ENCODE results near the gene TMTC1.
A peak's percentile ranks its signal among the peaks of the same experiment; 100 is the strongest.

The TMTC1 gene

DNA sequence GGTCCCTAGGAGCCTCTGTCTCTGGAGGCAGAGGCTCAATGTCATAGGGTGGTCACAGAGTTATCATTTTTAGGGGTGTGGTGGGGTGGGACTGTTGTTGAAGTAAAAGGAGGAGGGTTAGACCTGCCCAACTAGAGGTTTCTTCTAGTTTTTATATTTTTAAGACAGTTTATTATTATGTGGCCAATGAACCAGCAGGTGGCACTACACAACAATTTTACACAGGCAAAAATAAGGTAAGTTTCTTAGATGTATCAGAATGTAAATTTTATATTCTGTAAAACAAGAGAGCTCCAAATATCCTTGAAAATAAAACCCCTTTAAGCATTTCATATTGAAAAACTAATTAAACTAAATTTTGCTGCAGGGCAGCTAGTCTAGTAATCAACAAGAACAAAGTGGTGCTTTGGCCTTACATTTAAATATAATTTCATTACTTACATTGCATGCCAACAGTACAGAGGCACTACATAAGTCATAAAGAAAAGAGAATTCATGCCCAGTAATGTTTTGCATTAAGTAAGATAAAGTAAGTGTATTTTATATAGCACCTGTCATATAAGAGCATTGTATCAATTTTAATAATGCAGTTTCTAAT lies 264.1 kb downstream of the TMTC1 start:
- Histone ChIP-seq H3K4me3 (ENCODE audit: low read length) (no peak overlapping the region), H3K27me3 (replicated peaks; ENCODE audit: control insufficient read depth, insufficient read depth, low read length) (no peaks in the 10 kb centered on the region), H3K4me1 (ENCODE audit: control insufficient read depth, insufficient read depth, low read length) (peaks cover 22% of the 10 kb centered on the region), H3K9me3 (ENCODE audit: control insufficient read depth, low read length) (no peaks in the 10 kb centered on the region), H3K9ac (ENCODE audit: low read length) (no peak overlapping the region), H3K36me3 (ENCODE audit: control insufficient read depth, insufficient read depth, low read length, severe bottlenecking) (no peaks in the 10 kb centered on the region)
- peak; percentile 80 for DNase-seq (ENCODE audit: low read depth)

DNA sequence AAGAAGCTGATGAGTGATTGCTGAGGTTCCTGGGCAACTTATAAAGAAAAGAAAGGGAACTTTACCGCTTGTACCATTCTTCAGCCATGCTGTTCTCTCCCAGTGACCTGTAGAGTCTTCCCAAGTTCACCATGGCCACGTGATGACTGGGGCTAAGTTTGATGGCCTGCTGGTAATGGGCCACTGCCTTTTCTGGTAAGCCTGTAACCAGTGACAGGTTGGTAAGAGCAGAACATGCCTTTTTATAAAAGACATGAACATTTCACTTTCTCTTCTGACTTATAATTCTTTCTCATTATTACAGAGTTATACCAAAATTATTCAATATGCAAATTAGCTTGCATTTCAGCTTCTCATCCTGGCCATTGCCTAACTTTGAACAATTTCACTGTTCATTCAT lies 265.3 kb downstream of the TMTC1 start:
- no peaks in the 10 kb centered on the region for H3K9me3 ChIP-seq (ENCODE audit: control insufficient read depth, low read length)
- no peaks in the 10 kb centered on the region for H3K27me3 ChIP-seq (replicated peaks; ENCODE audit: control insufficient read depth, insufficient read depth, low read length)
- peaks cover 10% of the 10 kb centered on the region for H3K36me3 ChIP-seq (ENCODE audit: control insufficient read depth, insufficient read depth, low read length, severe bottlenecking)
- H3K4me1 ChIP-seq (ENCODE audit: control insufficient read depth, insufficient read depth, low read length), result peaks cover 19% of the 10 kb centered on the region
- H3K4me3 ChIP-seq (ENCODE audit: low read length), result no peak overlapping the region
- no peak for DNase-seq (ENCODE audit: low read depth)
- no peak overlapping the region for H3K9ac ChIP-seq (ENCODE audit: low read length)

DNA sequence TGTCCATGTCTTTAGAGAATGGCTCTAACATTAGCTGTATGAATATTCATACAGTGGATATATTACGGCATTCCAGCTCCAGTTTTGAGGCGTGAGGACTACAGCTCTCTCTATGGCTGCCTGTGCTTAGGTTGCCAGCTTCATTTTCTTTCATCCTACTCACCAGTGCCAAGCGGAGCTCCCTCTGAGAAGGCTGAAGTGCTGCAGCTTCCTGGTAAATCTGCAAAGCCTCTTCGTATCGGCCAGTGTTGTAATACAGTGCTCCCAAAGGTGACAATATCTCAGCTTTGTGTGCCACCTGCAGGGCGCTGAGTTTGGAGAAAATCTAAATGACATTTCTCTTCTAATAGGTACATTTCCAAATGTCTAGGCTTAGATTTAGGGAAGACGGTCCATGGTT lies 266.5 kb downstream of the TMTC1 start:
- H3K4me1 ChIP-seq (ENCODE audit: control insufficient read depth, insufficient read depth, low read length), result peaks cover 19% of the 10 kb centered on the region
- no peaks in the 10 kb centered on the region for H3K9me3 ChIP-seq (ENCODE audit: control insufficient read depth, low read length)
- peaks cover 12% of the 10 kb centered on the region for H3K36me3 ChIP-seq (ENCODE audit: control insufficient read depth, insufficient read depth, low read length, severe bottlenecking)
- no peaks in the 10 kb centered on the region for H3K27me3 ChIP-seq (replicated peaks; ENCODE audit: control insufficient read depth, insufficient read depth, low read length)
- DNase-seq (ENCODE audit: low read depth), result no peak
- H3K9ac ChIP-seq (ENCODE audit: low read length), result peak overlapping the region; percentile 55
- no peak overlapping the region for H3K4me3 ChIP-seq (ENCODE audit: low read length)

DNA sequence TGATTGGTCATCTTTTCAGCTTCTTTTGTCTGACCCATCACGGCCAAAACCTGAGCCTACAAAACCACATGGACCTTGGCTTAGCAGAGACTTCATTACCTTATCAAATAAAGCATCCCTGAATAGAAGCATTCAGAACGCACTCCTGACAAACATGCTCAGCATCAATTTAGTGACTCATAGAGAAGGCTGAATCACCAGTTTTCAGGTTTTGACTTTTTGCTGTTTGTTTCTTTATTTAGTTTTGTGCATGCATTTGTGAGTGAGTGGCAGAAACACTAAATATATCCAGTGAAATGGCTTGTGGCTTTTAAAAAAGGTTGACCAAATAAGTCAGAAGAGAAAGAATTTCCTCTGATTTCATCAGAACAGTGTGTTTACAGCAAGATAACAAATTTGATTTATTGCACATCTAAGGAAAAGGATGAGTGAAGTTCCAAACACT lies 267.3 kb downstream of the TMTC1 start:
- peak; percentile 67 for DNase-seq (ENCODE audit: low read depth)
- Histone ChIP-seq H3K4me1 (ENCODE audit: control insufficient read depth, insufficient read depth, low read length) (peaks cover 19% of the 10 kb centered on the region), H3K36me3 (ENCODE audit: control insufficient read depth, insufficient read depth, low read length, severe bottlenecking) (peaks cover 15% of the 10 kb centered on the region), H3K9ac (ENCODE audit: low read length) (peak overlapping the region; percentile 55), H3K9me3 (ENCODE audit: control insufficient read depth, low read length) (no peaks in the 10 kb centered on the region), H3K4me3 (ENCODE audit: low read length) (no peak overlapping the region), H3K27me3 (replicated peaks; ENCODE audit: control insufficient read depth, insufficient read depth, low read length) (no peaks in the 10 kb centered on the region)

DNA sequence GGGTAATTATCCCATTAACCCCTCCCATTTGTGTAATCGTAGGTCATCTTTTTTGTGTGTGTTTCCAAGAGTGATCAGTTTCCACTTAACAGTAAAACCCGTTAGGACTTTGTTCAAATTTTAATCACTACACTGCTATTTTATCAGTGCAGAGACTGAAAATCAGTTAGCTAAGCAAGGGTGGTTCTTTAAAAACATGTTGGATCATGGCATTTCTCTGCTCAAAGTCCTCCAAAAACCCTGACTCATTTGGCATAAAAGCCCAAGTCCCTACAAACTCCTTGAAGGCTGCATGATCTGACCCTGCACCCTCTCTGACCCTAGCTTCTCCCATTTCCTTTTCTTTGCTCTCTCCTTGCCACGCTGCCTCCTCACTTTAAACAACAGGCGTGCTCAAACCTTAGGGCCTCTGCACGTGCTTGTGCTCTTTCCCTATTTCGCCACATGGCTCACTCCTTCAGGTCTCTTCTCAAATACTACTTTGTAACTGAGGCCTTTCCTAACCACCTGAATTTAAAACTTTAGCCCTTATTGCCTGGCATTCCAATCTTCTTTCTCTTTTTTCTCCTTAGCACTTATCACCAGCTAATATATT lies 273.1 kb downstream of the TMTC1 start:
- no peaks in the 10 kb centered on the region for H3K27me3 ChIP-seq (replicated peaks; ENCODE audit: control insufficient read depth, insufficient read depth, low read length)
- no peak overlapping the region for H3K4me3 ChIP-seq (ENCODE audit: low read length)
- H3K36me3 ChIP-seq (ENCODE audit: control insufficient read depth, insufficient read depth, low read length, severe bottlenecking), result peaks cover 30% of the 10 kb centered on the region
- no peak for DNase-seq (ENCODE audit: low read depth)
- no peaks in the 10 kb centered on the region for H3K9me3 ChIP-seq (ENCODE audit: control insufficient read depth, low read length)
- peaks cover 19% of the 10 kb centered on the region for H3K4me1 ChIP-seq (ENCODE audit: control insufficient read depth, insufficient read depth, low read length)
- H3K9ac ChIP-seq (ENCODE audit: low read length), result no peak overlapping the region

DNA sequence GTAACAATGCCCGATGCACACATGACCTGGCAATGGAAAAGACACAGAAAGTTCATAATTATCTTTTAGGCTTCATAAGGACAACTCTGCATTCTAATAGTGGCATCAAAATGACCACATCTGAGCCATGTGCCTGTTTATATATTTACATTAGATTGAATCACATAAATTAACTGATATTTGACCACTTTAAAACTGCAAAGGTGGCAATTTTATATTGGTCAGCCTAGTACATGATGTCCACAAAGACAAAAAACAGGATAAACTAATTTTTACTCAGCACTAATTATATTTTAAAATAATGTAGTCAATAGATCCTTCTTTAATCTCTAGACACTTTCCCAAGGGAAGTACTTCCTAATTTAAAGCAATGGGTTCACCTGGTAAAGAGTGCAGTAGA lies 274.2 kb downstream of the TMTC1 start:
- peaks cover 32% of the 10 kb centered on the region for H3K36me3 ChIP-seq (ENCODE audit: control insufficient read depth, insufficient read depth, low read length, severe bottlenecking)
- H3K9ac ChIP-seq (ENCODE audit: low read length), result no peak overlapping the region
- H3K27me3 ChIP-seq (replicated peaks; ENCODE audit: control insufficient read depth, insufficient read depth, low read length), result no peaks in the 10 kb centered on the region
- peaks cover 19% of the 10 kb centered on the region for H3K4me1 ChIP-seq (ENCODE audit: control insufficient read depth, insufficient read depth, low read length)
- no peak for DNase-seq (ENCODE audit: low read depth)
- no peak overlapping the region for H3K4me3 ChIP-seq (ENCODE audit: low read length)
- H3K9me3 ChIP-seq (ENCODE audit: control insufficient read depth, low read length), result no peaks in the 10 kb centered on the region

DNA sequence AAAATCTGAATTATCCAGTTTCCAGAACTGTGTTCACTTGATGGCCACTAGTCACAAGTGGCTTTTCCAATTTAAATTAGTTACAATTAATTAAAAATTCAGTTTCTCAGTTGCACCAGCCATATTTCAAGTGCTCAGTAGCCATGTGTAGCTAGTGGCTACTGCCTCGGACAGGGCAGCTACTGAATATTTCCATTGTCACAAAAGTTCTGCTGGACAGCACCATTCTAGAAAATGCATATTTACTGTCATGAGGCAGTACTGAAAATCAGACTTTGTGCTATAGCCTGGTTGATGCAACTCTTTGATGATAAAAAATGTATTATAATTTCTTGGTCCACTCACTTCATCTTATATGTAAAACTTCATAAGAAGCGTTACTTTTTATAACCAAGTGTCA lies 274.8 kb downstream of the TMTC1 start:
- H3K9me3 ChIP-seq (ENCODE audit: control insufficient read depth, low read length), result no peaks in the 10 kb centered on the region

DNA sequence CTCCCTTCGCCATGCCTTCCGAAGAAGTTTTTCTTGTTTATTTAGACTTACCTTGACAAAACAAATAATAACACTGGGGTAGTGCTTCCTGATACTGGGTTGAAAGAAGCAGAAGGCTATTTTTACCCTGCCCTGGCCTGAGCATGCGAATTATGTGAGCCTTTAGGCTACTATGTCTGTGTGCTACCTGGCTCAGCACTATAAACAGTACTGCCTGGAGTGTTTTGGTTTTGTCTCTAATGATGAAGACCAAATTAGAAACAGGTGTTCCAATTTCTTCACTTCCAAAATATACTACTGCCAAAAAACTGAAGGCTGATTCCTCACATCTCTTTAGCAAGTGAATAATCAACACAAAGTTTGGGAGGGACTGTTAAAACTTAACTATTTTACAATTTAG lies 278.6 kb downstream of the TMTC1 start:
- Histone ChIP-seq H3K27me3 (replicated peaks; ENCODE audit: control insufficient read depth, insufficient read depth, low read length) (no peaks in the 10 kb centered on the region), H3K9ac (ENCODE audit: low read length) (no peak overlapping the region), H3K4me1 (ENCODE audit: control insufficient read depth, insufficient read depth, low read length) (peaks cover 9% of the 10 kb centered on the region), H3K4me3 (ENCODE audit: low read length) (no peak overlapping the region), H3K9me3 (ENCODE audit: control insufficient read depth, low read length) (no peaks in the 10 kb centered on the region), H3K36me3 (ENCODE audit: control insufficient read depth, insufficient read depth, low read length, severe bottlenecking) (peaks cover 28% of the 10 kb centered on the region)
- peak; percentile 14 for DNase-seq (ENCODE audit: low read depth)

More for the DNA sequence above, 274.8 kb downstream of the TMTC1 start:
- Histone ChIP-seq H3K9ac (ENCODE audit: low read length) (no peak overlapping the region), H3K4me1 (ENCODE audit: control insufficient read depth, insufficient read depth, low read length) (peaks cover 19% of the 10 kb centered on the region), H3K27me3 (replicated peaks; ENCODE audit: control insufficient read depth, insufficient read depth, low read length) (no peaks in the 10 kb centered on the region), H3K36me3 (ENCODE audit: control insufficient read depth, insufficient read depth, low read length, severe bottlenecking) (peaks cover 32% of the 10 kb centered on the region), H3K4me3 (ENCODE audit: low read length) (no peak overlapping the region)
- no peak for DNase-seq (ENCODE audit: low read depth)

DNA sequence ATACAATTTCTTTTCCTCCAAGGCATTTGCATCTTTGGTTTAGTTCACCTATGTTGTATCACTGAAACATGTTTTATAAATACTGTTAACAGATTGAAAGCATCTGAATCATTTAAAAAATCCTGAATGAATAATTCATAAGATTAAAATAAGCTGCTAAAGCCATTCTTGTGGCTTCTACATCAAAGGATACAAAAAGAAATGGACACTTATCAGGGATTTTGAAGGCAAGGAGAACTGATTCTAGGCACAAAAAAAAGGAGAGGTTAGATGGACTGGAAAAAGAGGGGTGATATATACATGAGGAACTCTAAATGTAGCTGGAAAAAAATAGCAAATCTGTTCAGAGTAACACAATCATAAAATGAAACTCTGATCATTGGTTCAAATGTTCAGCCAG lies 280.5 kb downstream of the TMTC1 start:
- Histone ChIP-seq H3K9me3 (ENCODE audit: control insufficient read depth, low read length) (no peaks in the 10 kb centered on the region), H3K4me1 (ENCODE audit: control insufficient read depth, insufficient read depth, low read length) (peaks cover 9% of the 10 kb centered on the region), H3K4me3 (ENCODE audit: low read length) (no peak overlapping the region), H3K9ac (ENCODE audit: low read length) (no peak overlapping the region), H3K36me3 (ENCODE audit: control insufficient read depth, insufficient read depth, low read length, severe bottlenecking) (peaks cover 21% of the 10 kb centered on the region), H3K27me3 (replicated peaks; ENCODE audit: control insufficient read depth, insufficient read depth, low read length) (no peaks in the 10 kb centered on the region)
- no peak for DNase-seq (ENCODE audit: low read depth)

DNA sequence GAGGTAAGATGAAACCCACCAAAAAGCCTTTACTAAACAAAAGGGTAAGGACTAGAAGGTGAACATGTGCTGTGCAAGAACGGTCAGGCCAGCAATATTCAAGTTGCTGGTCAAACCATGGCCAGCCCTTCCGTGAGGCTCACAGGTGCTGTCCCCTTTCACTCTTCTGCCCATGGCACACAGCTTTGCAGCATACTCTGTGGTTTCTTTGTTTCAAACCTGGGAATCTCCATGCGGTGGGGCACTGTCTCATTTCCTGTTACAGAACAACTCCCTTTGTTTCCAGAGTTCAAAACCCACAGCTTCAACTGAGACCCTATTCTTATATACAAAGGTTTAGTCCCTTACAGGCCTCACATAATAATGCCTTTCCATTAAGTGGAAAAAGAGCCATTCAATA lies 284.5 kb downstream of the TMTC1 start:
- no peaks in the 10 kb centered on the region for H3K9me3 ChIP-seq (ENCODE audit: control insufficient read depth, low read length)
- no peak overlapping the region for H3K9ac ChIP-seq (ENCODE audit: low read length)
- no peaks in the 10 kb centered on the region for H3K27me3 ChIP-seq (replicated peaks; ENCODE audit: control insufficient read depth, insufficient read depth, low read length)
- H3K4me3 ChIP-seq (ENCODE audit: low read length), result no peak overlapping the region
- peaks cover 11% of the 10 kb centered on the region for H3K36me3 ChIP-seq (ENCODE audit: control insufficient read depth, insufficient read depth, low read length, severe bottlenecking)
- DNase-seq (ENCODE audit: low read depth), result no peak
- H3K4me1 ChIP-seq (ENCODE audit: control insufficient read depth, insufficient read depth, low read length), result peaks cover 4% of the 10 kb centered on the region

DNA sequence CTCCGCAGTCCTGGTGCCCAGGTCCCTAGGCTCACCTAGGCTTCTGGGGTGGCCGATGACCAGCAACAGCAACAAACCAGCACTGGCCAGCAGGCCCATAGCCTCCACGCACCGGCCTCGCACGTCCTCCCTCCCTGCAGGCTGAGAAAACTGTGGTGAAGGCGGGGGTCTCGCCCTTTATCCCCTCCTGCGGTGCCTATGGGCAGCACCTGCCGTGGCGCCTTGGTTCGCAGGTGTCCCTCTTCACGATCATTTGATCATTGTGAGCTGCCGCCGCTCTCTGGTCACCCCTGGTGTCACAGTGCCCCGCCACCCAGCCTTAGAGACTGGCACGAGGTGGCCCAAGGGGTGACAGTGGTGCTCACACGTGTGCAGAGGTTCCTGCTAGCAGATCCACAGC lies 286.2 kb downstream of the TMTC1 start, which contains the start of gene OVCH1:
OVCH1 (minus strand) TSS at position 99 of the 400 bp plus-strand sequence; CDS start at position 99, 0 bp downstream.
- H3K4me3 ChIP-seq (ENCODE audit: low read length), result no peak within 1 kb of the TSS
- no peak for DNase-seq (ENCODE audit: low read depth)
- H3K36me3 ChIP-seq (ENCODE audit: control insufficient read depth, insufficient read depth, low read length, severe bottlenecking), result peaks cover under 1% of the 10 kb centered on the region
- H3K9me3 ChIP-seq (ENCODE audit: control insufficient read depth, low read length), result no peaks in the 10 kb centered on the region
- no peaks in the 10 kb centered on the region for H3K27me3 ChIP-seq (replicated peaks; ENCODE audit: control insufficient read depth, insufficient read depth, low read length)
- H3K4me1 ChIP-seq (ENCODE audit: control insufficient read depth, insufficient read depth, low read length), result peaks cover 4% of the 10 kb centered on the region
- no peak within 1 kb of the TSS for H3K9ac ChIP-seq (ENCODE audit: low read length)

DNA sequence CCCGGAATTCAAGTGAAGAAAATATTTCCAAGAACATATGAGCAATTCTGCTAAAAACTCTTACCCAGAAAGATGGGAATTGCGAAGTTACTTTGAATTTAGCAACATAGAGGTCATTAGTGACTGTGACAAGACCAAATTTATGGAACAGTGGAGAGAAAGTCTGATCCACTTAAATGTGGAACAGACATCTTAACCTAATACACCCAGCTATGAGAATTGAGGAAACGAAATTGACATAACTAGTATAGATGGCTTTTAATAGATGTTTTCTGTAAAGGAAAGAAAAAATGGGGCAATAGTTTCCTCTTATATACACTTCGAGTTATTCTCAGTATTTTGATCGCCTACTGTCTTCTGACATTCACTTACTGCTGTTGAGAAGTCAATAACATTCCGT lies 290.9 kb downstream of the TMTC1 start:
- Histone ChIP-seq H3K9me3 (ENCODE audit: control insufficient read depth, low read length) (no peaks in the 10 kb centered on the region), H3K4me3 (ENCODE audit: low read length) (no peak overlapping the region), H3K4me1 (ENCODE audit: control insufficient read depth, insufficient read depth, low read length) (peaks cover 11% of the 10 kb centered on the region), H3K27me3 (replicated peaks; ENCODE audit: control insufficient read depth, insufficient read depth, low read length) (no peaks in the 10 kb centered on the region), H3K36me3 (ENCODE audit: control insufficient read depth, insufficient read depth, low read length, severe bottlenecking) (no peaks in the 10 kb centered on the region), H3K9ac (ENCODE audit: low read length) (no peak overlapping the region)
- no peak for DNase-seq (ENCODE audit: low read depth)
